ENCODE results near the gene ASS1. TPM values are rescaled to one million over a fixed set of nuclear protein-coding genes. Genes with fewer than 3 reads are reported as not detected.
A peak's percentile ranks its signal among the peaks of the same experiment; 100 is the strongest.

Gene ASS1
- total and polyA plus RNA-seq, 2 of the 13 experiments (the other 11 are each of a cell fraction or from before 2014, with no cell fraction given), result 77.6 to 122 TPM

- TF ChIP-seq HNF1A (IDR thresholded peaks at IDR 0.05; ENCODE audit: low read depth) (no peak), HNF1A (CRISPR knock-in tag; IDR thresholded peaks at IDR 0.05; ENCODE audit: borderline replicate concordance) (no peak), TAF15 (IDR thresholded peaks at IDR 0.05; ENCODE audit: low read depth, low read length, poor library complexity, severe bottlenecking) (no peak), PATZ1 (CRISPR knock-in tag; IDR thresholded peaks at IDR 0.05) (no peak), ZNF598 (CRISPR knock-in tag; IDR thresholded peaks at IDR 0.05; ENCODE audit: borderline replicate concordance) (peak; percentile 48; the same call in 1 of the 2 replicates), MATR3 (CRISPR knock-in tag; IDR thresholded peaks at IDR 0.05) (no peak), ZNF30 (CRISPR knock-in tag; IDR thresholded peaks at IDR 0.05) (no peak), KLF9 (CRISPR knock-in tag; IDR thresholded peaks at IDR 0.05; ENCODE audit: low read depth) (no peak), CAMTA2 (CRISPR knock-in tag; IDR thresholded peaks at IDR 0.05; ENCODE audit: borderline replicate concordance) (no peak), ZNF230 (CRISPR knock-in tag; IDR thresholded peaks at IDR 0.05) (no peak), PHB2 (IDR thresholded peaks at IDR 0.05; ENCODE audit: partially characterized antibody) (no peak), GATAD1 (CRISPR knock-in tag; IDR thresholded peaks at IDR 0.05) (peak; percentile 57; the same call in 1 of the 2 replicates), JUND (CRISPR knock-in tag; IDR thresholded peaks at IDR 0.05) (peak; percentile 97), SAP130 (CRISPR knock-in tag; IDR thresholded peaks at IDR 0.05; ENCODE audit: low read depth) (peak; percentile 98), MIXL1 (CRISPR knock-in tag; IDR thresholded peaks at IDR 0.05) (peak; percentile 70), ZNF253 (CRISPR knock-in tag; IDR thresholded peaks at IDR 0.05; ENCODE audit: borderline replicate concordance) (no peak), TBX3 (IDR thresholded peaks at IDR 0.05; ENCODE audit: borderline replicate concordance) (peak; percentile 46; the same call in 1 of the 2 replicates), JARID2 (CRISPR knock-in tag; IDR thresholded peaks at IDR 0.05; ENCODE audit: insufficient replicate concordance) (no peak), CREB3 (CRISPR knock-in tag; IDR thresholded peaks at IDR 0.05) (no peak), ZNF766 (CRISPR knock-in tag; IDR thresholded peaks at IDR 0.05; ENCODE audit: borderline replicate concordance) (no peak), ZNF687 (CRISPR knock-in tag; IDR thresholded peaks at IDR 0.05) (peak; percentile 83)
Observed at GRCh38 chr9:130499804-130500263, 55.1 kb downstream of the ASS1 start (continued).

All from HepG2 (cell line).